ENCODE measurements around the gene CNTNAP2. TPM values are rescaled to one million over a fixed set of nuclear protein-coding genes. Genes with fewer than 3 reads are reported as not detected.

Gene CNTNAP2
- total RNA-seq, 2 donors from 2014 or later: 4.4 to 8.5 TPM

DNA sequence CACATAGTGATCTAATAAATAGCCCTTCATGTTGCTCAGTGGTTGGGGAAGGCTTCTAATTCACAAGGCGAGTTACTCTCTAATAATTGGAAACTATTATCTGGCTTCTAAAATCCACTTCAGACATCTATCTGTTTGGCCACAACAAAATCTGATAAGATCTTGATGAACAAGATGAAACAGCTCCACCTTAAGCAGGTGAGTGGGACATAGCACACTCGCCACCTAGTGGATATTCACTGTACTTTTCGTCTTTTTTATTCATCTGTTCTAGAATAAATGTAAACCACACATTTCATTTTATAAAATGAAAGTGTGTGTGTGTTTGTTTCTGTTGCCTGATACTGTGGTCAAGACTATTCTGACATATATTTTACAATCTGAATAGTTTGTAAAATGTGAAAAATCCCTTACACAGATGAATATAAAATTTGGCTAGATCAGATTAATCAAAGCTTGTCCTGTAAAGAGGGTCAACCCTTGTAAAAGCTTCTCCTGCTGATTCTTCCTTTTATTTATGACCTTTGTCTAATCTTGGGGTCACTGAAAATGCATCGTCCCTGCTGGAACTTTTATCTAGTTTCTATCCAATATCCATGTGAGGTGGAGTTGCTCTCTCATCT is 26.5 kb upstream of the CNTNAP2 start:
- Histone ChIP-seq H3K4me1 (no peaks in the 10 kb centered on the region), H3K27ac (no peak overlapping the region), H3K9me3 (no peaks in the 10 kb centered on the region), H3K27me3 (no peaks in the 10 kb centered on the region), H3K36me3 (no peaks in the 10 kb centered on the region), H3K4me3 (no peak overlapping the region), H3K9ac (ENCODE audit: low read depth in 2 of 2, low read length in 2 of 2) (no peak overlapping the region)
- intact Hi-C loops (cut with DNase I): loop anchor here (2.0 kb wide), 1 partner anchor 1053 kb away; no protein-coding TSS in a partner anchor
- TF ChIP-seq CTCF (IDR thresholded peaks at IDR 0.05): peak; percentile 41
- no peak for DNase-seq

DNA sequence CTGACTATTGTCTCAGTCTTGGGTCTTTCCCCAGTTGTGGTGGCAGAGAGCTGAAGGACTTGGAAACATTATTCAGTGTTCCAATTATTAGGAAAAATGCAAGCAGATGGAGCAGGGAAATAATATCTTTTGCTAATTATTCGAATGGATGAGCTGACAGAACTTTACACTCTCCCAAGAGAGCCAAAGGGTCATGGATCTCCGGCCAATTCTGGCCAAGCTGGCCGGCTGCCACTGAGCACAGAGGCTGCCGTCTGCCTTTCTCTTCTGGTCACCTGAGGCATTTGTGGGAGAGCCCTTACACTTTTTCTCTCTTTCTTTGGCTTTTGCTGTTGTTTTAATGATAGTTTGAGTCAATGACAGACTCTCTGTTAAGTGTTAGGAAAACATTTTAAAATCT is 22.2 kb upstream of the CNTNAP2 start:
- Histone ChIP-seq H3K36me3 (no peaks in the 10 kb centered on the region), H3K9me3 (no peaks in the 10 kb centered on the region), H3K9ac (ENCODE audit: low read depth in 2 of 2, low read length in 2 of 2) (no peak overlapping the region), H3K27me3 (no peaks in the 10 kb centered on the region), H3K27ac (no peak overlapping the region), H3K4me3 (no peak overlapping the region), H3K4me1 (no peaks in the 10 kb centered on the region)
- intact Hi-C loops (cut with DNase I): no loop called here
- no peak for TF ChIP-seq CTCF (IDR thresholded peaks at IDR 0.05)
- DNase-seq: no peak

DNA sequence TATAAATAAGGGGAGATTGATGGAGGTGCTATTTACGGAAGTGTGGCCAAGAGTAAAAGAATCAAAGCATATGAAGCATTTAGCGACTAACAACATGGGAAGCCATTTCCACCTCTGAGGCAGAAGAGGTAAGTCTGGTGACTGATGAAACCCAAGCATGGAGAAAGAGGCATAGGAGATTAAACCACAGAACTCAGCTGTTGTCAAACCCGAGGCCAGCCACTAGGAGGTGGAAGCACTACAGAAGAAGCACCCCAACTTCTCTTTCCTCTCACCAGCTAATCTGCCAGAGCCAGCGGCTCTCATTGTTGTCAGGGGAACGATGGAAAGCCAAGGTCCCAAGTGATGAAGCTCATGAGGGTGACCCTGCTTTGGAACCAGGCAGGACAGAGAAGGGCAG is 19.6 kb upstream of the CNTNAP2 start:
- Histone ChIP-seq H3K4me1 (no peaks in the 10 kb centered on the region), H3K9me3 (no peaks in the 10 kb centered on the region), H3K36me3 (no peaks in the 10 kb centered on the region), H3K27ac (no peak overlapping the region), H3K9ac (ENCODE audit: low read depth in 2 of 2, low read length in 2 of 2) (no peak overlapping the region), H3K27me3 (no peaks in the 10 kb centered on the region), H3K4me3 (no peak overlapping the region)
- no peak for TF ChIP-seq CTCF (IDR thresholded peaks at IDR 0.05)
- intact Hi-C loops (cut with DNase I): no loop called here
- DNase-seq: no peak

DNA sequence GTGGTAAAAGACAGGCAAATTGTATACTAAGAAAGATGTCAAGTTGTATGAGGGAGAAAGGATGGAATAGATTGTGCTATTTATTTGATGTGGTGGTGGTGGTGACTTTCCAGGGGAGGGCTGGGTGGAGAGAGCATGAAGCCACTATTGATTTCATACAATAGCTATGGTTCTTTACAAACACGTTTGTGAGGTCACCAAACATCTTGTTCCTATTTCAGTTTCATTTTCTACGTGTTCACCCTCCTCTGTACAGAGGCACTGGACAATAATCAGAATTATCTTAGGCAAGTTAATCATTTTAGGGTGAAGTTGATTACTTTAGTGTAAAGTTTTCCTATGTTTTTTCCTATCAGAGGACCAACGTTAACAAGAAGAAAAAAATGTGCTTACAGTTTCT is 10.3 kb upstream of the CNTNAP2 start:
- no peaks in the 10 kb centered on the region for H3K4me1 ChIP-seq
- H3K9ac ChIP-seq (ENCODE audit: low read depth in 2 of 2, low read length in 2 of 2): no peak overlapping the region

GRCh38 chr7:146112755-146113154 is 3.8 kb upstream of the CNTNAP2 start:
- Histone ChIP-seq H3K9ac (ENCODE audit: low read depth in 2 of 2, low read length in 2 of 2) (no peak overlapping the region), H3K4me1 (no peaks in the 10 kb centered on the region), H3K36me3 (no peaks in the 10 kb centered on the region), H3K27me3 (peaks cover 3% of the 10 kb centered on the region), H3K4me3 (no peak overlapping the region), H3K27ac (no peak overlapping the region), H3K9me3 (no peaks in the 10 kb centered on the region)
- no peak for DNase-seq
- intact Hi-C loops (cut with DNase I): no loop called here
- TF ChIP-seq CTCF (IDR thresholded peaks at IDR 0.05): no peak

More for the DNA sequence above, 10.3 kb upstream of the CNTNAP2 start:
- no peak overlapping the region for H3K27ac ChIP-seq
- H3K27me3 ChIP-seq: no peaks in the 10 kb centered on the region
- H3K36me3 ChIP-seq: no peaks in the 10 kb centered on the region
- DNase-seq: no peak
- no peak overlapping the region for H3K4me3 ChIP-seq
- intact Hi-C loops (cut with DNase I): no loop called here
- TF ChIP-seq CTCF (IDR thresholded peaks at IDR 0.05): no peak
- no peaks in the 10 kb centered on the region for H3K9me3 ChIP-seq
